Thyroid gland (tissue), 4 donors: ENCODE measurements around the gene AUH.

Source experiments
- CTCF ChIP-seq, 6 experiments: fragments of 200-600 bp in 3 of 6; fragments of 450-650 bp in 3 of 6; sonication (generic) in 3 of 6; IDR thresholded peaks; one replicate each; pipeline ENCODE4 v1.5.1; 2016 to 2019; ENCODE audit warnings: antibody characterized with exemption in 6 of 6, mild to moderate bottlenecking in 2 of 6, inconsistent platforms in 1 of 6, moderate library complexity in 1 of 6
- POLR2A ChIP-seq, 2 donors: fragments of 450-650 bp; IDR thresholded peaks; one replicate each; pipeline ENCODE4 v1.6.1; 2017; ENCODE audit warnings: antibody characterized with exemption in 2 of 2, mild to moderate bottlenecking in 2 of 2, moderate library complexity in 1 of 2

- TF ChIP-seq POLR2A (IDR thresholded peaks at IDR 0.05) (no peak), CTCF (IDR thresholded peaks at IDR 0.05) (no peak)
Measured at GRCh38 chr9:91301161-91301560, 60.6 kb downstream of the AUH start.
